Peyer's patch (tissue), 4 donors: ENCODE measurements around the gene CGRRF1. TPM values are rescaled to one million over a fixed set of nuclear protein-coding genes. Genes with fewer than 3 reads are reported as not detected.

Source experiments
- DNase-seq, 3 donors: peaks; one replicate each; pipeline ENCODE4 v3.0.0-alpha.2; 2017 to 2019
- H3K27ac ChIP-seq, 4 donors: fragments of 200-600 bp; sonication (generic); one replicate each; pipeline ENCODE4 v1.5.1; 2016 to 2019
- H3K27me3 ChIP-seq, 2 donors: fragments of 200-600 bp; sonication (generic); one replicate each; pipeline ENCODE4 v1.5.1; 2019
- H3K36me3 ChIP-seq, 3 donors: fragments of 200-600 bp; sonication (generic); one replicate each; pipeline ENCODE4 v1.5.1; 2016 to 2019
- H3K4me1 ChIP-seq, 4 donors: fragments of 200-600 bp; sonication (generic); one replicate each; pipeline ENCODE4 v1.5.1; 2016 to 2019
- H3K4me3 ChIP-seq, 4 donors: fragments of 200-600 bp; sonication (generic); 1 replicate in 3 of 4; 2 replicates in 1 of 4; pipeline ENCODE4 v1.5.1; 2016 to 2019; ENCODE audit warnings: mild to moderate bottlenecking in 1 of 4
- H3K9me3 ChIP-seq, 4 donors: fragments of 200-600 bp; sonication (generic); one replicate each; pipeline ENCODE4 v1.5.1; 2016 to 2019; ENCODE audit warnings: mild to moderate bottlenecking in 1 of 4
- POLR2A ChIP-seq, 2 donors: fragments of 450-650 bp; IDR thresholded peaks; one replicate each; pipeline ENCODE4 v1.5.1; 2017; ENCODE audit warnings: antibody characterized with exemption in 2 of 2, mild to moderate bottlenecking in 2 of 2, moderate library complexity in 2 of 2
- total RNA-seq, 4 donors: library from RNA; depleted of rRNA; stranded (reverse); fragments of >200 nt; gene quantifications; one replicate each; pipeline ENCODE4 v1.1.0, GENCODE V29; 2016
- TF ChIP-seq, protein P1 (sequence below), 6 experiments: fragments of 450-650 bp in 4 of 6; fragments of 200-600 bp in 2 of 6; sonication (generic) in 1 of 6; IDR thresholded peaks; one replicate each; pipeline ENCODE4 v1.5.1; 2017 to 2019; ENCODE audit warnings: antibody characterized with exemption in 6 of 6, mild to moderate bottlenecking in 3 of 6, moderate library complexity in 1 of 6

The CGRRF1 gene
- total RNA-seq, 4 donors from 2014 or later, result 11.6 to 26.8 (median 19.0) TPM

DNA sequence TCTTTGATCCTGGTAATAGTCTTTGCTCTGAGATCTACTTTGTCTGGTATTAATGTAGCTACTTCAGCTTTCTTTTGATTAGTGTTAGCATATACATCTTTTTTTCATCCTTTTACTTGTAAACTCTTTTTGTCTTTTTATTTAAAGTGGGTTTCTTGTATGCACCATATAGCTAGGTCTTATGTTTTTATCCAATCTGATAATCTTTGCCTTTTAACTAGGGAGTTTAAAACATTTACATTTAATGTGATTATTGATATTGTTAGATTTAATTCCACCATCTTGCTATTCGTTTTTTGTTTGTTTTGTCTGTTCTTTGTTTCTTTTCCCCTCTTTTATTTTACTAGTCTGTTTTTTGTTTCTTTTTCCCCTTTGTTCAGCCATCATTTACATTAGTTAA, 6.0 kb downstream of the CGRRF1 start:
- H3K27ac ChIP-seq, result no peak overlapping the region
- H3K36me3 ChIP-seq, result peaks cover 0 to 3% (median 0%) of the 10 kb centered on the region in 3 donors
- no peak overlapping the region for H3K4me3 ChIP-seq
- no peak for TF ChIP-seq POLR2A (IDR thresholded peaks at IDR 0.05)
- TF ChIP-seq, protein P1, sequence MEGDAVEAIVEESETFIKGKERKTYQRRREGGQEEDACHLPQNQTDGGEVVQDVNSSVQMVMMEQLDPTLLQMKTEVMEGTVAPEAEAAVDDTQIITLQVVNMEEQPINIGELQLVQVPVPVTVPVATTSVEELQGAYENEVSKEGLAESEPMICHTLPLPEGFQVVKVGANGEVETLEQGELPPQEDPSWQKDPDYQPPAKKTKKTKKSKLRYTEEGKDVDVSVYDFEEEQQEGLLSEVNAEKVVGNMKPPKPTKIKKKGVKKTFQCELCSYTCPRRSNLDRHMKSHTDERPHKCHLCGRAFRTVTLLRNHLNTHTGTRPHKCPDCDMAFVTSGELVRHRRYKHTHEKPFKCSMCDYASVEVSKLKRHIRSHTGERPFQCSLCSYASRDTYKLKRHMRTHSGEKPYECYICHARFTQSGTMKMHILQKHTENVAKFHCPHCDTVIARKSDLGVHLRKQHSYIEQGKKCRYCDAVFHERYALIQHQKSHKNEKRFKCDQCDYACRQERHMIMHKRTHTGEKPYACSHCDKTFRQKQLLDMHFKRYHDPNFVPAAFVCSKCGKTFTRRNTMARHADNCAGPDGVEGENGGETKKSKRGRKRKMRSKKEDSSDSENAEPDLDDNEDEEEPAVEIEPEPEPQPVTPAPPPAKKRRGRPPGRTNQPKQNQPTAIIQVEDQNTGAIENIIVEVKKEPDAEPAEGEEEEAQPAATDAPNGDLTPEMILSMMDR (IDR thresholded peaks at IDR 0.05), result no peak
- no peak for DNase-seq
- H3K4me1 ChIP-seq, result peaks cover 0 to 7% (median 3%) of the 10 kb centered on the region in 4 donors
- no peaks in the 10 kb centered on the region for H3K9me3 ChIP-seq
- H3K27me3 ChIP-seq, result no peaks in the 10 kb centered on the region

- Histone ChIP-seq H3K4me1 (no peaks in the 10 kb centered on the region), H3K27ac (no peak overlapping the region), H3K9me3 (no peaks in the 10 kb centered on the region), H3K27me3 (no peaks in the 10 kb centered on the region), H3K36me3 (peaks cover 0 to 3% (median 0%) of the 10 kb centered on the region in 3 donors), H3K4me3 (no peak overlapping the region)
- DNase-seq, result no peak
- TF ChIP-seq POLR2A (IDR thresholded peaks at IDR 0.05), result no peak
- TF ChIP-seq, protein P1 (IDR thresholded peaks at IDR 0.05), result no peak
Observed at GRCh38 chr14:54516709-54517108, 7.0 kb downstream of the CGRRF1 start.

DNA sequence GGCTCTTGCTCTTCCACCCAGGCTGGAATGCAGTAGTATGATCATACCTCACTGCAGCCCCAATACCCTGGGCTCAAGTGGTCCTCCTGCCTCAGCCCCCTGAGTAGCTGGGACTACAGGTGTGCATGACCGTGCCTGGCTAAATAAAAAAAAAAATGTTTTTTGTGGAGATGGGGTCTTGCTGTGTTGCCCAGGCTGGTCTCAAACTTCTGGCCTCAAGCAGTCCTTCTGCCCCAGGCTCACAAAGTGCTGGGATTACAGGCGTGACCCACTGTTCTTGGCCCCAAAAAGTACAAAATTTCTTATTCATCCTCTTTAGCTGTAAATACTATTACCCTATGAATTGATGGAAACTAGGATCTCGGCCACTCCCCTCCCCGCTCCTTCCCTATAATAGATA, 14.7 kb downstream of the CGRRF1 start:
- H3K4me1 ChIP-seq, result no peaks in the 10 kb centered on the region
- no peak for DNase-seq
- no peaks in the 10 kb centered on the region for H3K9me3 ChIP-seq
- TF ChIP-seq, protein P1 (IDR thresholded peaks at IDR 0.05), result no peak
- TF ChIP-seq POLR2A (IDR thresholded peaks at IDR 0.05), result no peak
- H3K4me3 ChIP-seq, result no peak overlapping the region
- H3K36me3 ChIP-seq, result peaks cover 0 to 28% (median 0%) of the 10 kb centered on the region in 3 donors
- no peak overlapping the region for H3K27ac ChIP-seq
- no peaks in the 10 kb centered on the region for H3K27me3 ChIP-seq

GRCh38 chr14:54528973-54529372, 19.3 kb downstream of the CGRRF1 start:
- H3K36me3 ChIP-seq, result peaks cover 0 to 9% (median 0%) of the 10 kb centered on the region in 3 donors

DNA sequence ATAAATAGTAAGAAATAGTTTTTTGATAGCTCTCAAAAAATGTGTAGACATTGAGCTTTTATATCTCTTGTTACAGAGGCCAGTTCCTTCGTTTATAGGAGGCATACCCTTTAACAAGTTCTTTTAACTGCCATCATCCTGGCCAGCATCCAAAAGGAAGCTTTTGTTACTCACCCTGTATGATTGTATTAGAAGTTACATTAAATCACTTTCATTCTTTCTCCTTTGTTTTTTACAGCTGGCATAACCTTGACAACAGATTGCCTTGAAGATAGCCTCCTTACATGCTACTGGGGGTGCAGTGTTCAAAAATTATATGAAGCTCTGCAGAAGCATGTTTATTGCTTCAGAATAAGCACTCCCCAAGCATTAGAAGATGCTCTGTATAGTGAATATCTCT, 20.1 kb downstream of the CGRRF1 start:
- no peak overlapping the region for H3K27ac ChIP-seq
- no peak overlapping the region for H3K4me3 ChIP-seq
- H3K9me3 ChIP-seq, result no peaks in the 10 kb centered on the region
- no peak for TF ChIP-seq POLR2A (IDR thresholded peaks at IDR 0.05)
- TF ChIP-seq, protein P1 (IDR thresholded peaks at IDR 0.05), result no peak
- DNase-seq, result no peak
- H3K36me3 ChIP-seq, result peaks cover 0 to 5% (median 0%) of the 10 kb centered on the region in 3 donors
- no peaks in the 10 kb centered on the region for H3K4me1 ChIP-seq
- no peaks in the 10 kb centered on the region for H3K27me3 ChIP-seq

More at GRCh38 chr14:54528973-54529372, 19.3 kb downstream of the CGRRF1 start:
- Histone ChIP-seq H3K4me3 (no peak overlapping the region), H3K4me1 (no peaks in the 10 kb centered on the region), H3K27ac (no peak overlapping the region), H3K27me3 (no peaks in the 10 kb centered on the region), H3K9me3 (no peaks in the 10 kb centered on the region)
- no peak for DNase-seq
- TF ChIP-seq, protein P1 (IDR thresholded peaks at IDR 0.05), result no peak
- TF ChIP-seq POLR2A (IDR thresholded peaks at IDR 0.05), result no peak
